Measurements from ENCODE around the gene LGMN. TPM values are rescaled to one million over a fixed set of nuclear protein-coding genes. Genes with fewer than 3 reads are reported as not detected.

Gene LGMN
- total and polyA plus RNA-seq, 2 donors (not counting 1 experiment from before 2014, with no cell fraction given) = 17.6 to 21.1 TPM

GRCh38 chr14:92734618-92735017 lies 13.8 kb downstream of the LGMN start:
- Mint-ChIP-seq H3K4me3 (no peak overlapping the region), H3K27me3 (no peaks in the 10 kb centered on the region), H3K4me1 (peaks cover 22% of the 10 kb centered on the region), H3K9me3 (ENCODE audit: insufficient read depth) (no peaks in the 10 kb centered on the region), H3K27ac (no peak overlapping the region)
- CTCF ChIA-PET = no interaction called here
- POLR2A ChIA-PET = interaction anchor here (0.7 kb wide), 1 partner anchor 33 kb away, joined by 4 read pairs; no protein-coding TSS in a partner anchor
- Histone ChIP-seq H3K27me3 (replicated peaks in 1 of 4; ENCODE audit: control extremely low read depth in 1 of 4, control insufficient read depth in 3 of 4, insufficient read depth in 4 of 4, low read length in 3 of 4) (no peaks in the 10 kb centered on the region), H3K9me3 (ENCODE audit: control extremely low read depth in 1 of 3, control insufficient read depth in 2 of 3, insufficient read depth in 1 of 3, low read length in 2 of 3) (peaks cover 0 to 9% (median 0%) of the 10 kb centered on the region in 3 donors), H3K79me2 (ENCODE audit: control insufficient read depth, insufficient read depth, low read length) (peaks cover 18% of the 10 kb centered on the region), H2AFZ (ENCODE audit: insufficient read depth, low read depth, low read length, poor library complexity, severe bottlenecking) (no peak overlapping the region), H3K4me2 (replicated peaks; ENCODE audit: low read depth, low read length, poor library complexity, severe bottlenecking) (no peak overlapping the region), H3K4me3 (ENCODE audit: control extremely low read depth in 1 of 5, extremely low read depth in 1 of 5, insufficient read depth in 1 of 5, low read depth in 2 of 5, low read length in 4 of 5) (no peak overlapping the region), H3K9ac (ENCODE audit: low read length) (no peak overlapping the region), H3K27ac (ENCODE audit: low read length in 2 of 2) (no peak overlapping the region), H3K4me1 (ENCODE audit: control insufficient read depth in 2 of 2, insufficient read depth in 2 of 2, low read length in 2 of 2) (peaks cover 8 to 10% of the 10 kb centered on the region in 2 donors), H4K20me1 (ENCODE audit: control insufficient read depth, insufficient read depth, low read length, poor library complexity, severe bottlenecking) (no peaks in the 10 kb centered on the region), H3K36me3 (replicated peaks in 1 of 2; ENCODE audit: control extremely low read depth in 1 of 2, control insufficient read depth in 1 of 2, extremely low read depth in 1 of 2, insufficient read depth in 2 of 2, low read length in 1 of 2) (peaks cover 0 to 13% of the 10 kb centered on the region in 2 experiments)
- ATAC-seq (ENCODE audit: low read depth) (no peak), DNase-seq (no peak)
- WGBS (ENCODE audit: insufficient coverage) = 97% methylated on average over 5 of the region's 7 CpGs
- no peak for TF ChIP-seq EZH2 (IDR thresholded peaks at IDR 0.05; ENCODE audit: borderline replicate concordance, insufficient read depth, low read depth, low read length, poor library complexity, severe bottlenecking)
- TF ChIP-seq CTCF (IDR thresholded peaks at IDR 0.05) = no peak
- intact Hi-C loops (cut with micrococcal nuclease) = no loop called here

GRCh38 chr14:92733007-92733406 lies 15.4 kb downstream of the LGMN start:
- no peaks in the 10 kb centered on the region for H3K27me3 Mint-ChIP-seq
- no peaks in the 10 kb centered on the region for H3K9me3 Mint-ChIP-seq (ENCODE audit: insufficient read depth)
- POLR2A ChIA-PET = no interaction called here

More at GRCh38 chr14:92733007-92733406, 15.4 kb downstream of the LGMN start:
- H4K20me1 ChIP-seq (ENCODE audit: control insufficient read depth, insufficient read depth, low read length, poor library complexity, severe bottlenecking) = no peaks in the 10 kb centered on the region
- intact Hi-C loops (cut with micrococcal nuclease) = no loop called here
- no peak for ATAC-seq (ENCODE audit: low read depth)
- no peak overlapping the region for H3K4me3 ChIP-seq (ENCODE audit: control extremely low read depth in 1 of 5, extremely low read depth in 1 of 5, insufficient read depth in 1 of 5, low read depth in 2 of 5, low read length in 4 of 5)
- H3K27me3 ChIP-seq (replicated peaks in 1 of 4; ENCODE audit: control extremely low read depth in 1 of 4, control insufficient read depth in 3 of 4, insufficient read depth in 4 of 4, low read length in 3 of 4) = no peaks in the 10 kb centered on the region
- peaks cover 10 to 13% of the 10 kb centered on the region in 2 donors for H3K4me1 ChIP-seq (ENCODE audit: control insufficient read depth in 2 of 2, insufficient read depth in 2 of 2, low read length in 2 of 2)
- CTCF ChIA-PET = interaction anchor here (0.6 to 1.6 kb wide), 3 partner anchors 18 to 42 kb away, joined by 3 to 4 read pairs (median 3); no protein-coding TSS in a partner anchor
- H3K27ac ChIP-seq (ENCODE audit: low read length in 2 of 2) = no peak overlapping the region
- no peak overlapping the region for H3K4me3 Mint-ChIP-seq
- H2AFZ ChIP-seq (ENCODE audit: insufficient read depth, low read depth, low read length, poor library complexity, severe bottlenecking) = no peak overlapping the region
- TF ChIP-seq EZH2 (IDR thresholded peaks at IDR 0.05; ENCODE audit: borderline replicate concordance, insufficient read depth, low read depth, low read length, poor library complexity, severe bottlenecking) (no peak), CTCF (IDR thresholded peaks at IDR 0.05) (no peak)
- peaks cover 0 to 15% of the 10 kb centered on the region in 2 experiments for H3K36me3 ChIP-seq (replicated peaks in 1 of 2; ENCODE audit: control extremely low read depth in 1 of 2, control insufficient read depth in 1 of 2, extremely low read depth in 1 of 2, insufficient read depth in 2 of 2, low read length in 1 of 2)
- H3K27ac Mint-ChIP-seq = no peak overlapping the region
- peaks cover 20% of the 10 kb centered on the region for H3K4me1 Mint-ChIP-seq
- peaks cover 0 to 3% (median 0%) of the 10 kb centered on the region in 3 donors for H3K9me3 ChIP-seq (ENCODE audit: control extremely low read depth in 1 of 3, control insufficient read depth in 2 of 3, insufficient read depth in 1 of 3, low read length in 2 of 3)
- no peak overlapping the region for H3K9ac ChIP-seq (ENCODE audit: low read length)
- no peak overlapping the region for H3K4me2 ChIP-seq (replicated peaks; ENCODE audit: low read depth, low read length, poor library complexity, severe bottlenecking)
- WGBS (ENCODE audit: insufficient coverage) = no CpG with 5 or more reads among the region's 4 CpGs
- DNase-seq = no peak
- peaks cover 14% of the 10 kb centered on the region for H3K79me2 ChIP-seq (ENCODE audit: control insufficient read depth, insufficient read depth, low read length)

Data from B cell (primary cell).